GM19455 (cell line): Measurements from ENCODE around the gene OBP2A.
"Not testable (repeated sequence)": the region's sequence is repeated elsewhere in the genome, so short reads cannot be mapped to it uniquely, and the experiment has no call there.

Experiments
- ATAC-seq: cut with Tn5 transposase; IDR thresholded peaks from one replicate; pipeline ENCODE4 v1.9.1; 2021; ENCODE audit not compliant: unreplicated experiment

OBP2A gene

GRCh38 chr9:135509458-135509857 lies 36.5 kb upstream of the OBP2A start:
- no peak for ATAC-seq

- no peak for ATAC-seq
Observed at GRCh38 chr9:135512241-135512603, 33.7 kb upstream of the OBP2A start.

- no peak for ATAC-seq
Observed at GRCh38 chr9:135512904-135513303, 33.0 kb upstream of the OBP2A start.

GRCh38 chr9:135513351-135513846 lies 32.5 kb upstream of the OBP2A start:
- no peak for ATAC-seq

- not testable (repeated sequence) for ATAC-seq
Observed at GRCh38 chr9:135513906-135514305, 32.0 kb upstream of the OBP2A start.

GRCh38 chr9:135514342-135515082 lies 31.4 kb upstream of the OBP2A start:
- no peak for ATAC-seq

- ATAC-seq: no peak
Observed at GRCh38 chr9:135515083-135515951, 30.6 kb upstream of the OBP2A start.

- no peak for ATAC-seq
Observed at GRCh38 chr9:135516132-135516860, 29.6 kb upstream of the OBP2A start.

- no peak for ATAC-seq
Observed at GRCh38 chr9:135517407-135517822, 28.5 kb upstream of the OBP2A start.

GRCh38 chr9:135519179-135519971 lies 26.6 kb upstream of the OBP2A start:
- ATAC-seq: no peak

- ATAC-seq: no peak
Observed at GRCh38 chr9:135520916-135521607, 24.9 kb upstream of the OBP2A start, which contains the start of gene LCN1. Gene LCN1 (plus strand): TSS chr9:135521440. CDS start chr9:135521498, 58 bp downstream.

GRCh38 chr9:135521608-135522095 lies 24.3 kb upstream of the OBP2A start:
- ATAC-seq: no peak

GRCh38 chr9:135522137-135522877 lies 23.6 kb upstream of the OBP2A start:
- ATAC-seq: no peak

GRCh38 chr9:135522931-135523330 lies 23.0 kb upstream of the OBP2A start:
- ATAC-seq: no peak

GRCh38 chr9:135523521-135524129 lies 22.3 kb upstream of the OBP2A start:
- no peak for ATAC-seq

- no peak for ATAC-seq
Observed at GRCh38 chr9:135524130-135524861, 21.6 kb upstream of the OBP2A start.

GRCh38 chr9:135525241-135526088 lies 20.5 kb upstream of the OBP2A start:
- no peak for ATAC-seq
